Hematopoietic multipotent progenitor cell treated with erythropoietin and hydrocortisone succinate and interleukin-3 and kit ligand, for 15 days (in vitro differentiated cells): ENCODE measurements around the gene HTRA2.
A peak's percentile ranks its signal among the peaks of the same experiment; 100 is the strongest.
"Not testable (repeated sequence)": the region's sequence is repeated elsewhere in the genome, so short reads cannot be mapped to it uniquely, and the experiment has no call there.

ENCODE experiments used
- DNase-seq: peaks from one replicate; pipeline ENCODE4 v3.0.0-alpha.2; 2015; ENCODE audit warnings: low spot score

HTRA2 gene

DNA sequence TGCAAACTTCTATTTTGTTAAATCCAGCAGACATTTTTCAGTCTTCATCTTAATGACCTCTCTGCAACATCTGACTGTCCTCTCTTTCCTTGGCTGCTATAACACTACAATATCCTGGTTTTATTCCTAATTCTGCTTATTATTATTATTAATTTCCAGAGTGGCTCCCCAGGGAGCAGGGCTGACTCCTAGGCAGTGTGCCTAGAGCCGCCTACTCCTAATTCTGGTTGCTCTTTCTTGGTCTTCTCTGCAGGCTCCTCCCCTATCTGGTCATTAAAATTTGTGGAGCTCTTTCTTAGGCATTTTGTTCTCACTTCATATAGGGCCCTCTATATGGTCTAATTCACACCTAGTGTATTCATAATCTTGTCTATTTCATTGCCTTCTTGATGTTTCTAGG is 13.2 kb downstream of the HTRA2 start:
- DNase-seq, result no peak

DNA sequence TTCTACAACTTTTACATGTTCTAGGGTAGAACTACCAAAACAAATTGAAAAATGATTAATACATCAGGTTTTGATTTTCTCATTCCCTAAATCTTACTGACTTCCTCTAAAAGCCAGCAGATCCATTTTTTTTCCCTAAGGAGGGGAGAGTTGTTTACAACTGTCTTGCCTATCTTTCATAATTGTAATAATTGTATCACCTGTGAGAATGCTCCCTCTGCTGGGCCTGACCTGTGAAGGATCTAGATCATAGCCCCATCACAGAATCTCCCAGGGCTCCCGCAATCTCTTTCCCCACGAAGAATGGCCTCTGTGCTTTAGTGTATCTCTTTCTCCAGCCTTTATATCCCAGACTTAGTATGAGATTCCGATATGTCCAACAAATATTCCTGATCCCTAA is 14.9 kb downstream of the HTRA2 start:
- DNase-seq, result no peak

DNA sequence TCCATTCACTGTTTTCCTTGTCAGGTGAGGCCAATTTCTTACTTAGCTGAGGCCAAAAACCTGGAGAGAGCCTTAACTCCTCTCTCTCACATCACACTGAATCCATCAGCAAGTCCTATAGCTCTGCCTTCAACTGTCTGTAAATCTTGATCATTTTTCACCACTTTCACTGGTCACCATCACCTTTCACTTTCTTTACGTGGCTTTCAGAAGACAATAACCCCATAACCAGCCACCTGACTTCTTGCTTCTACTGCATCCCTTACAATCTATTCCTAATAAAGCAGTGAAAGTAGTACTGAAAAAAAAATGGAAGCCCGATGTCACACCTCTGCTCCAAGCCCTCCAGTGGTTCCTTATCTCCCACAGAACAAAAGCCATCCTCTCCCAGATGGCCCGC is 16.3 kb downstream of the HTRA2 start:
- DNase-seq, result no peak

DNA sequence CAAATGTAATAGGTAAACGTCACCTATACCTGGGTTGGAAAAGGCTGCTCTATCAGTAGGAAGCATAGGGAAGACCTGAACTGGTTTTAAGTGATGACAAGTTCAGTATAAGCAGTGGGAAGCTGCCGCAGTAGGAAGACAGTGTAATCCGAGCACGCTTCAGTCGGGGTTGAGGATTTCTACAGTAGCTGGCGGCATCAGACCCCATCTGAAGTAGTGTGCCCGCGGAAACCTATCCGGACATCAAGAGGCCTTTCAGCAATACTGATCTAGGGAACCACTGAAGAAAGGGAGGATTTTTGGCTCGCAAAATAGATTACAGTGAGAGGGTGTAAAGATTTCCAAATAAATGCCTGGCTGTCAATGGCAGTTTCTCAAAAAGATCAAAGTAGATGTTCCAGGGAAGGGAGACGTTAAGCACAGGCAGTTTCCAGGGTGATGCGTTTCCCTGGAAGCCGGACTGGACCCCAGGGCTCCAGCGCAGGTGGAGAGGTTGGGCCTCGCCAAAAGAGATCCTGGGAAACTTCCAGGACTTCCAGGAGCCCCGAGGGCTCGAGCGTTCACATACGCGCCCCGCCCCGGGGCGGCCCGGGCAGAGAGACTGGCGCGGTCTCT is 18.7 kb downstream of the HTRA2 start:
- DNase-seq, result no peak

DNA sequence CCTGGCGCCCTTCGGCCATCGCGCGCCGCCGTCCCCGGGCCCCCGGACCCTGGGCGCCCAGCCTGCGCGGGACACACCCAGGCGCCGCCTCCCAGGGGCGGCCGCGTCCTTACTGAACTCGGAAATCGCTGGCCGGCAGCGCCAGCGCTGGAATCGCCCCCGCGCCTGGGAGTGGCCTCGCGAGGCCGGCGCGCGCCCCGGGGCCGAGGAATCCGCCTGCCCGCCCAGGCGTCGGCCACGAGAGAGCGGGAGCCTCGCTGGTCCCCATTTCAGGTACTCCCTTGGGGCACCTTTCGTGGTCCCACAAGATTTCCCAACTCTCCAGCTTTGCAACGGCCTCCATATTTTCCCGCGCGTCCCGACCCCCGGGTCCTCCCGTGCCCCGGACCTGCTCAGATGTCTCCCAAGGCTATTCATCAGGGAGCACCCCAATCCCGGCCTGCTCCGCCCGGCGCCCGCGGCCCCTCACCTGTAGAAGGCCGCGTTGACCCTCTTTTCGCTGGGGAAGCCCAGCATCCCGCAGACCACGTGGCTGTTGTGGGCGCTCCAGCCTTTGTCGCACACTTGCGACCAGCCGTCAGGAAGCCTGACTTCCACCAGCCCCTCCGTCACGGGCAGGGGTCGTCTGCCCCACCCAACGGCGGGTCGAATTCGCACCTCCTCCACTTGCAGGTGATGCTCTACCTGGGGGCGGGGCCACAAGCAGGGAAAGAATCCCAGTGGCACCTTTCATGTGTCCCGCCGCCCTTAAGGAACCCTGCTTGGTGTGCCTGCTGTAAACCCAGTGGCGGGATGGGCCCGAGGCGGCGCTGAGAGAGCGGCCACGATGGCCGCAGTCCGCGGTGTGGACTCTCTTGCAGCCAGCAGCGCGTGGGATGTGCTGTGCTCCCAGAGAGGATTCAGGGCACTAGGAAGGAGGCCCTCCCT is 19.4 kb downstream of the HTRA2 start:
- DNase-seq, result peak; percentile 29

DNA sequence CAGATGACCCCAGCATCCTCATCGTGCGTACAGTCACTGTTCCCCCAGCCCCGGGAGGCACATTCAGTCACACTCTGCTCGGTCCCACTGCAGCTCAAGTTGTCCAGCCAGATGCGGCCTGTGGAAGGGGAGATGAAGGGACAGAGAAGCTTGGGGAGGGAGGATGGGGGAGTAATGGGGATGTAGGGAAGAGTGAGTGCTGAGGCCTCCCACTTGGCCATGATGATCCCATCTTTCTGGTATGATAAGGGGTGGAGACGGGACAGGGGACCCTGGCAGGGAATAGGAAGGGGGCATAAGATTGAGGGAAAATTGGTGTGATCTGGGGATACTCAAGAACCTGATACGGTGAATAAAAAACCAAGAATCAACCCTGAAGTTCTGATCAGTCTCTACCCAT is 20.5 kb downstream of the HTRA2 start:
- no peak for DNase-seq

DNA sequence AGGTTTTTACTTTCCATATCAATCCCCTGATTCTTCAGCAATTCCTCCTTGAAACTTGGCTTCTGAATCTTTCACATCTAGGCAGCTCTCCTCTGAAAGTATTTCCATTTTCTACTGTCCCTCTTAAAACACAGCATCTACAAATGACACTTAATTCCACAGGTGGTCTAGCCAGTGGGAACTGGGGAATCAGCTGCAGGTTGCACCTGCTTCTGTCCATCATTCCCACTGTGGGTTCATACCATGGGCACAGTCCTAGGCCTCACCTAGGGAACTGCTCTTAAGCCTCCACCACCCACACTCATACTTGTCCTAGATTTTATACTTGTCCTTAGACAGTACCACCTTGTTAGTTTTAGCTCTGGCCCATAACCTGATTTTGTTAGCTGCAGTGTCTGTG is 21.8 kb downstream of the HTRA2 start:
- DNase-seq, result no peak

DNA sequence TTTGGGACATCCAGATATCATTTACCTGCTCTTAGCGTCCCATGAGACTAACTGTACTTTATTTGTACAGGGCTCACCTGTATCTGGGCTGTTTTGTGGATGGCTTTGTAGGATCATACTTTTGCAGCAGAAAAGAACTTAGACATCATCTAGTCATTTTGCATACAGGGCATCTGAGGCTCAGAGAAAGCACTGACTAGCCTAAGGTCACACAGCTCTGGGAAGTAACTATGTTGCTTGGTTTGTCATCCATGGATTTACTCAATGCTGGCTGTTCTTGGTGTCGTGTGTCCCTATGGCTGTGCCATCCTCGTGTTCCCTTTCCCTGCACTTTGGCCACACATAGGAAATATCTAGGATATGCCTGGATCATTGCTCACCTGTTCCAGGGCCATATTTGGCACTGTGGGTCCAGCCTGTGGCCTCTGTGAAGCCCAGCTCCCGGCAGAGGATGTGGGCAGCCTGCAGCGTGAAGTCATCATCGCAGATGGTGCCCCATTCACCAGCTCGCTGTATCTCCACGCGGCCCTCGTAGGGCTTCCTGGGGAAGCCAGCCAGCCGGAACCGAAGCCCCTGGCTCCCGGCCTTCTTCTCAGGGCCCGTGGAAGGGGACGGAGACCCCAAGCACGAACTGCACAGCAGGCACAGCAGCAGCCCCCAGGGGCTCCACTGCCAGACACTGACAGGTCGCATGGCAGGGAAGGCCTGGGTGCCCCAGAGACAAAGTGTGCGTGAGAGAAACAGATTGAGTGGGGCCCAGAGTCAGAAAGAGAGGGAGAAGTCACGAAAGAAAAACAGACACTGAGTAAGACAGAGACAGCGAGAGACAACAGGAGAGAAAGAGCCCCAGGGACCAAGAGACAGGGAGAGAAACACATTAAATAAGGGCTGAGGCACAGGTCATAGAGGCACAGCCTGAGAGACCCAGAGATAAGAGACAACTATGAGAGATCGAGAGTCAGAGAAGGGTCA is 22.5 kb downstream of the HTRA2 start:
- DNase-seq, result no peak

DNA sequence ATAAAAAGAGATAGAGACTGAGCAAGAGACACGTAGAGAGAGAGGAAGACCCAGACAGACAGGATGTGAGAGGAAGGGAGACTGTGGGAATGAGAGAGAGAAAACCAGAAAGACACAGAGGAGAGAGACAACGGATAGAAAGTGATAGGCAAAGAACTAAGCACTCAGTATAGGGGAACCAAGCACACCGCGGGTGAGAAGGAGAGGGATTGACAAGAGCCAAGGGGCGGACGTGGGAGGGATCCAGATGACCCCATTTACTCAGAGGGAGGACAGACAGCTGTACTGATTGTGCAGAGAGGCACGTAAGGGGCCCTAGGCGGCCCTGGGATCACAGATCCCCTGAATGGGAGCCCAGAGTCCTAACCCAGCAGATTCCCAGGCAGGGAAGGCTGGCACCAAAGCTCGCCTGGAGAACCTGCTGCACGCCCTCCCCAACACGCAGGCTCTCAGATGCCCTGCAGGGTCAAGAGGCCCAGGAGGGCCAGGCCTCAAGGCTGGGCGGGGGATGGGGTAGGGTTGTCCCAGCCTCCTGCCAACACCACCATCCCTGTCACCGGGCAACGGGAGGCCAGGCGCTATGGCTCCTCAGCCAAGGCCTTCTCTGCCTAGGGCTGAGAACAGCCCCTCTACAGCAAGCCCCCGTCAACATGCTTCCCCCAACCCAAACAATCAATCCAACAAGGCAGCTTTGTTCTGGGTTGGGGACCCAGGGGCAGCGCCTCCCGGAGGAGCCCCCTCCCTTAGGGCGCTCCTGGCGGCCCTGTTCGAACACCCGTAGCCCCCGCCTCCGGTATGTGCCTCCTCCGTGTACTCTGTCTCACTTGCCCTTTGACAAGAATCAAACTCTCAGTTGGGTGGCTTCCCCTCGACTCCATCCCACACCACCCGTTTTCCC is 23.4 kb downstream of the HTRA2 start:
- no peak for DNase-seq

DNA sequence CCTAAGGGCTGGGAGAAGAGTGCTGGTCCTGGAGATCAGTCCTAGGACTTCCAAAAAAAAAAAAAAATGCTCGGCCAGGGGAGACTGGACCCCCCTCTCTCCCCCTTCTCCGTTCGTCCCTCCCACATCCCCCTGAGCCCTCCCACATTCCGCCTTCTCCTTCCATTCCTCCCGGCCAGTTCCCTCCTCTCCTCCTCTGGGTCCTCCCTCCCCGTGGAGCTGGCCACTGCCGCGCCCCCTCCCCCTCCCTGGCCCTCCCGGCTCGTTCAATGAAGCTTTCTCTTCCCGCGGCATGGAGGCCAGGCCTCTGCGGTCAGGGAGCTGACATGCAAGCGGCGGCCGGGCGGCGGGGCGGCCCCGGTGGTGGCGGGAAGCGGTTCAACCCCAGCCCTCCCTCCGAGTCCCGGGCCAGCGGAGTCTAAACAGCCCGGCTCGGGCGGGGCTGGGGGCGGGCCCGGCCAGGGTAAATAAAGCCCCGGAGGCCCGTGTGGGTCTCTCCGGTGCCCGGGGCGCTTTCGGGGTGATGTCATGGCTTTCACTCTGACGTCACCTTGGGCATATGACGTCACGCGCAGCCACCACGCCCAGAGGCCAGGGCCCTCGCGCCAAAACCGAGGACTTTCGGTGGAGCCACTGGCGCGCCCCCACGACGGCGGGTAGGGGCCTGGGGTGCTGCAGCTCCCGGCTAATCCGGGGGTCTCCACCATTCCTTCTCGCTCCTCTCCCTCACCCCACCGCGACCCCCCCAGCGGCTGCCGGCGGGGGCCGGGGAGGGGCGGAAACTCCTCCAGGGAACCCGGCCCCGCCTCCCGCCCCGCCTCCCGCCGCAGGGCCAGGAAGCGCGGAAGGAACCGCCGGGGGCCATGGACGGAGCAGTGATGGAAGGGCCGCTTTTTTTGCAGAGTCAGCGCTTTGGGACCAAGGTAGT is 24.4 kb downstream of the HTRA2 start, which contains the start of the genes DOK1 and LOXL3:
TSS of gene DOK1 (plus strand) at position 829 of the 928 bp plus-strand sequence. CDS start at position 864, 35 bp downstream.
TSS of gene LOXL3 (minus strand) at position 51 of the 928 bp plus-strand sequence. CDS start 1,308 bp downstream, outside the sequence.
- DNase-seq, result peak; percentile 62

DNA sequence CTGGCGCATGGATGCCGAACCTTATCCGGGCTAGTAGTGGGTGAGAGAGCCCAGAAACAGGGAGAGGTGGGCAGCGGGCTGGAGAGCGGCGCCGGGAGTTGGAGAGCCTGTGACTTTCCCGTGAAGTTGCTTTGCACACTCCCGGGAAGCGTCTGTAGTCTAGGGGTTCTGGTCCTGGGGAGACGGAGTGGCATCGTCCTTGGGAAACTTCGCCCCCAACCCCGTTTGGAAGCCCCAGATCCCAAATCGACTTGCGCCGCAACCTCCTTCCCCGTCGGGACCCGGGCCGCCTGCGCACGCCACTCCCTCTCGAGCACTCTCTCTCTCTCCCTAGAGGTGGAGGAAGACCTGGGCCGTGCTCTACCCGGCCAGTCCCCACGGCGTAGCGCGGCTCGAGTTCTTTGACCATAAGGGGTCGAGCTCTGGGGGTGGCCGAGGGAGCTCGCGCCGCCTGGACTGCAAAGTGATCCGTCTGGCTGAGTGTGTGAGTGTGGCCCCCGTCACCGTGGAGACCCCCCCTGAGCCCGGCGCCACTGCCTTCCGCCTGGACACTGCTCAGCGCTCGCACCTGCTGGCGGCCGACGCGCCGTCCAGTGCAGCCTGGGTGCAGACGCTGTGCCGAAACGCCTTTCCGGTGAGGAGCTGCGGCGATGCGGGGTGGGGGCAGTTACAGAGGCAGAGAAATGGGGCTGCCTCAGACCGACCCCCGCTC is 25.2 kb downstream of the HTRA2 start:
- peak; percentile 35 for DNase-seq

DNA sequence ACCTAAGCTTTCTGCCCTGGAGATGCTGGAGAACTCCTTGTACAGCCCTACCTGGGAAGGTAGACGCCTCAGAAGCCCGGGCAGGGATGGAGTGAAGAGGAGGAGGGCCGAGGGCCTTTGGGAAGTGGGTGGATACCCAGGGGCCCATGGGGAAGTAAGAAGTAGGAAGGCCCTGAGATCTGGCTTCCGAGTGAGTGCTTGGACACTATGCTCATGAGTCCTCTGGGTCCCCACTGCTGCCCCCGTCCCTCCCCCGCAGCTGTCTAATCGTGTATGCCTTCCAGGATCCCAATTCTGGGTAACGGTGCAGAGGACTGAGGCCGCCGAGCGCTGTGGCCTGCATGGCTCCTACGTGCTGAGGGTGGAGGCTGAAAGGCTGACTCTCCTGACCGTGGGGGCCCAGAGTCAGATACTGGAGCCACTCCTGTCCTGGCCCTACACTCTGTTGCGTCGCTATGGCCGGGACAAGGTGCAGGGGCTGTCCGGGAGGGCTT is 25.9 kb downstream of the HTRA2 start:
- DNase-seq, result no peak

DNA sequence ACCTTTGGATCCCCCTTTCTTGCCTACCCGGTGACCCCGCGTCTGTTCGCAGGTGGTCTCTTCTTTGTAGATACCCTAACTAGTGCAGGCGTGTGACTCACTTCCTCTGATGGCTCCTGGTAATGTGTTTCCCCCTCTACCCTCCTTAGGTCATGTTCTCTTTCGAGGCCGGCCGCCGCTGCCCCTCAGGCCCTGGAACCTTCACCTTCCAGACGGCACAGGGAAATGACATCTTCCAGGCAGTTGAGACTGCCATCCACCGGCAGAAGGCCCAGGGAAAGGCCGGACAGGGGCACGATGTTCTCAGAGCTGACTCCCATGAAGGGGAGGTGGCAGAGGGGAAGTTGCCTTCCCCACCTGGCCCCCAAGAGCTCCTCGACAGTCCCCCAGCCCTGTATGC is 26.4 kb downstream of the HTRA2 start:
- DNase-seq, result no peak

DNA sequence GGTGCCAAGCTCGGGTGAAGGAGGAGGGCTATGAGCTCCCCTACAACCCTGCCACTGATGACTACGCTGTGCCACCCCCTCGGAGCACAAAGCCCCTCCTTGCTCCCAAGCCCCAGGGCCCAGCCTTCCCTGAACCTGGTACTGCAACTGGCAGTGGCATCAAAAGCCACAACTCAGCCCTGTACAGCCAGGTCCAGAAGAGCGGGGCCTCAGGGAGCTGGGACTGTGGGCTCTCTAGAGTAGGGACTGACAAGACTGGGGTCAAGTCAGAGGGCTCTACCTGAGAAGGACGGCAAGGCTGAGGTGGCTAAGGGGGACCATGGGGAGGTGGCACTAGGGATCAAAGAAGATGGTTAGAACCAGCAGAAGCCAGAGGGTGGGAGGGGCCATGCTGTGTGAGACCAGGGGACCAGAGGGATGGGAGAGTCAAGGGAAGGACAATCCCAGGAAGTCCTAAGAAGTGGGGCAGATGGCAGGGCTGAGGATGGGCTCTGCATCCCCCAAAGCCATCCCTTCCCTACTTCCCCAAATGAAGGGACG is 27.2 kb downstream of the HTRA2 start:
- DNase-seq, result no peak

DNA sequence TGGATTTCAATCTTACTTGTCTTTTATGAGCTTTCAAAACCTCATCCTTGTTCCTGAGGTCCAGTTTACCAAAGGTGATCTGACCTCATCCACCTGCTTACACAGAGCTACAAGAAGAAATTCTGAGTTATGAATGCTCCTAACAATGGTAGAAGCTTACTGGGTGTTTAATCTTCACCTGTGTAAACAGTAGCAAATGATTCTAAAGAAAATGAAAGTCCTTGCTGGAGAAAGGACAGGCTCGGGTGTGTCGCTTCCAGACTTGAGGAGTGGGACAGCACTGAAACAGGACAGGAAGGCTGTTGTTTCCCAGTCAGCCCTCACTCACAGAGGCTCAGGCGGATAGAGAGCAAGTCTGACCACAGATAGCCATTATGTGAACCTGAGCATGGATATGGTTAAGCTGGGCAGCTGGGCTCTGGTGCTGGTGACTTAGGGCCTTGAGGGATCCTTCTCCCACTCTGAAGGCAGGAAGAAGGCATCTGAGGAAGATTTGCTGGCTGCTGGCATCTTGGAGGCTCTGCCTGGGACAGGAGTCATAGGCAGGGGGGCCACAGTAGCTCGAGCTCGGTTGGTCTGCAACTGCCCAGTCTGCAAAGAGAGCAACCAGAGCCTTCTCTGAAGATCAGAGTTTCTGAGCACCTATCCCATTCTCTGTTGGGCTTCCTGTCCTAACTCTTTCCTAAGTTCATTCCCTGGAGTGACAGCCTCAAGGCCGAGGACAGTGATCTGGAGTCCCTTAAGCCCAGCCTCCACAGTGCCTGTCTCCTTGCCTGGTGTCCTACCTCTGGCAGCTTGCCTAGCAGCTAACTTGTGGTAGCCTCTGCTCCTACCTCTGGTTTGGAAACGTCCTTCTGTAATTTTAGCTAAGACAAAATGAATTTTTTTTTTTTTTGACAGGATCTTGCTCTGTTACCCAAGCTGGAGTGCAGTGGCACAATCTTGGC is 28.8 kb downstream of the HTRA2 start:
- DNase-seq, result no peak

DNA sequence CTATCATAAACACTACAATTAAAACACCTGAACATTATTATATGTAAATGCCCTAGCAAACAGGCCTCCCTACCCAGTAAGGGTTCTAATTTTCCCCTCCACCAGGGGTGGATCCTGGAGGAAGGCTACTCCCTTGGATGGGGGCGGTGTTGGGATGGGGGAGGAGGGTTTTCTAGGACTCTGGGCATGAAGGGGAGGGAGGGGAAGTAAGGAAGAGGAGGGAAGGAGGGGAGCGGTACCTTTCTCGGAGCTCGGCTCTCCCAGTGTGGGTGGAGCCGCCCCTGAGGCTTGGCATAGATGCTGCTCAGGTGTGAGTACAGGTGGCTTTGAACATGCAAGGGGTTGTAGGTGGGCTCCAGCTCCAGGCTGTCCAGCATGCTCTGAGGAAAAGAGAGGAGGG is 30.2 kb downstream of the HTRA2 start:
- no peak for DNase-seq

DNA sequence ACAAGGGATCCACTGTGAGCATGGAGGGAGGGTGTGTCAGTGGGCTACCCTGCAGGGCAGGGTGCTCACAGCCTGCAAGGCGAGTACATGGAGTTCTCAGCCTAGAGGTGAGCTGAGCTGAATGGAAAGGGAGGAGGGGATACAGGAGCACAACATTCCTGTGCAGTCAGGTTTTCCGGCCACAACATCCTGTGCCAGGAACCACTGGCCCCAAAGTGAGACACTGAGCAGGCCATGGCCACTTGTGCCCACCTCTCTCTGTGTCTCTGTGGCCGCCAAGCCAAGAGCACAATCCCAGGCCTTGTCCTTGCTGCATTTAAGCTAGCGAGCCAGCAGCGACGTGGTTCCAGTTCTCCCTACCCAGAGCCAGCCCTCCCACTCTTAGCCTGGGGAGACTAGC is 30.9 kb downstream of the HTRA2 start:
- DNase-seq, result no peak

DNA sequence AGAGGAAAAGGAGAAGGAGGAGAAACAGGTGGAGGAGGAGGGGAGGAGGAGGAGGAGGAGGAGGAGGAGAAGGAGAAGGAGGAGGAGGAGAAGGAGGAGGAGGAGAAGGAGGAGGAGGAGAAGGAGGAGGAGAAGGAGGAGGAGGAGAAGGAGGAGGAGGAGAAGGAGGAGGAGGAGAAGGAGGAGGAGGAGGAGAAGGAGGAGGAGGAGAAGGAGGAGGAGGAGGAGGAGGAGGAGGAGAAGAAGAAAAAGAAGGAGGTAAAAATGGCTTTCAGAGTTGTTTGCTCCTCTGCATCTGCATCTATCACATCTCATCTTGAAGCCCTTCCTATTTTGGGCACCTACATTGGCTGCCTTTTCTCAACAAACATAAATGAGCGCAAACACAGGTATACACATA is 31.3 kb downstream of the HTRA2 start:
- not testable (repeated sequence) for DNase-seq
